Breast epithelium (tissue), 3 donors: Measurements from ENCODE around the gene HDAC9.

Source experiments
- POLR2A ChIP-seq: fragments of 450-650 bp; IDR thresholded peaks from one replicate; pipeline ENCODE4 v1.6.1; 2016; ENCODE audit warnings: antibody characterized with exemption, mild to moderate bottlenecking, moderate library complexity
- TF ChIP-seq, protein P1 (sequence below), 3 donors: fragments of 450-650 bp; IDR thresholded peaks; one replicate each; pipeline ENCODE4 v1.5.1; 2016 to 2017; ENCODE audit warnings: antibody characterized with exemption in 3 of 3, mild to moderate bottlenecking in 3 of 3, moderate library complexity in 3 of 3

DNA sequence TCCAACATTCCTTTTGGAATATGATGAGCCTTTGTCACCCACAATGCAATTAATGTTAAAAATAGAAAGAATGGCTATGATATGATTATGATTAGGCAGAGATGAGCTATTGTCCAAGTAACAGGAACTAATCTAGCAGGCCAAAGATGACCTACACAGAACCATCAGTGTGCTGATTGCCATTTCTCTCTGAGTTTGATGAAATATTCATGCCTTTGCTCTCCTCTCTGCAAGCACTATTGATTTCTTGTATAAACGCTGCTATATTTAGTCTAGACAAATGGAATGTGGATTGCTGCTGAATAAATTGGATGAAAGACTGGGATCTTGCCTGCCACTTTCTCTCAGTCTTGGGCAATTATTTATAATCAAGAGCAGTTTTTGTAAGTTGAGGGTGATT is 85.4 kb downstream of the HDAC9 start:
- TF ChIP-seq, protein P1, sequence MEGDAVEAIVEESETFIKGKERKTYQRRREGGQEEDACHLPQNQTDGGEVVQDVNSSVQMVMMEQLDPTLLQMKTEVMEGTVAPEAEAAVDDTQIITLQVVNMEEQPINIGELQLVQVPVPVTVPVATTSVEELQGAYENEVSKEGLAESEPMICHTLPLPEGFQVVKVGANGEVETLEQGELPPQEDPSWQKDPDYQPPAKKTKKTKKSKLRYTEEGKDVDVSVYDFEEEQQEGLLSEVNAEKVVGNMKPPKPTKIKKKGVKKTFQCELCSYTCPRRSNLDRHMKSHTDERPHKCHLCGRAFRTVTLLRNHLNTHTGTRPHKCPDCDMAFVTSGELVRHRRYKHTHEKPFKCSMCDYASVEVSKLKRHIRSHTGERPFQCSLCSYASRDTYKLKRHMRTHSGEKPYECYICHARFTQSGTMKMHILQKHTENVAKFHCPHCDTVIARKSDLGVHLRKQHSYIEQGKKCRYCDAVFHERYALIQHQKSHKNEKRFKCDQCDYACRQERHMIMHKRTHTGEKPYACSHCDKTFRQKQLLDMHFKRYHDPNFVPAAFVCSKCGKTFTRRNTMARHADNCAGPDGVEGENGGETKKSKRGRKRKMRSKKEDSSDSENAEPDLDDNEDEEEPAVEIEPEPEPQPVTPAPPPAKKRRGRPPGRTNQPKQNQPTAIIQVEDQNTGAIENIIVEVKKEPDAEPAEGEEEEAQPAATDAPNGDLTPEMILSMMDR (IDR thresholded peaks at IDR 0.05) = no peak
- TF ChIP-seq POLR2A = no peak
